Ramos (cell line): ENCODE data around the gene SDC1.
"Not testable (repeated sequence)": the region's sequence is repeated elsewhere in the genome, so short reads cannot be mapped to it uniquely, and the experiment has no call there.

Experiments used
- in situ Hi-C: fragments of 300-500 bp; cut with MboI; formaldehyde crosslinking; loops from one replicate; pipeline ENCODE4 v1.14.3; 2022; ENCODE audit warnings: low sequenced_read_pairs; ENCODE audit not compliant: unreplicated experiment

Gene SDC1

GRCh38 chr2:20200697-20201555, 24.0 kb downstream of the SDC1 start:
- in situ Hi-C loops = no loop called here

DNA sequence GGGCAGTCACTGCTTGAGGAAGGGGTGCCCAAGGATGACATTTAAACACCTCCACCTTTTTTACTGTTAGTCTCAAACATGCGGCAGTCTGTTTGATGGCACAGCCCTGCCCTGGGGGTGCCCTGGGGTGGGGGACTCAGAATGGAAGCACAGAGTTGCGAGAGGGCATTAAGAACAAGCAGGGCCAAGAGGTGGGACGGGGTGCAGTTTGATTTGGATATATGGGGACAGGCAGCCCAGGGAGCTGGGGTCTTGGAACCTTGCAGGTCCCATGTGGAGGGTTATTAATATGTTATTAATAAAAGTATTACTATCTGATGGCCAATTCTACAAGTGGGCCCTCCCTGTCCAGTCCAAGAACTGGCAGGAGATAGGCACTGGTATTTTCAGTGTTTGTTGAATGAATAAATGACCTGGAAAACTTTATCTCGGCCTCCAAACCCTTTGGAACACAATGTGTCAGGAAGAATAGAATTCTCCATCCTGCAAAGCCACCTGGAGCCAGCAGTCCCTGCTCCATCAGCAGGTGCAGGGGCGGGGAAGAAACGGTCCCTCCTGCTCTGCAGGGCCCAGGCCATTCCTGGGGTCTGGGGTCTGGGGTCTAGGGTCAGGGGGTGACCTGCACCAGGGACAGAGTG, 25.2 kb downstream of the SDC1 start:
- in situ Hi-C loops = no loop called here

DNA sequence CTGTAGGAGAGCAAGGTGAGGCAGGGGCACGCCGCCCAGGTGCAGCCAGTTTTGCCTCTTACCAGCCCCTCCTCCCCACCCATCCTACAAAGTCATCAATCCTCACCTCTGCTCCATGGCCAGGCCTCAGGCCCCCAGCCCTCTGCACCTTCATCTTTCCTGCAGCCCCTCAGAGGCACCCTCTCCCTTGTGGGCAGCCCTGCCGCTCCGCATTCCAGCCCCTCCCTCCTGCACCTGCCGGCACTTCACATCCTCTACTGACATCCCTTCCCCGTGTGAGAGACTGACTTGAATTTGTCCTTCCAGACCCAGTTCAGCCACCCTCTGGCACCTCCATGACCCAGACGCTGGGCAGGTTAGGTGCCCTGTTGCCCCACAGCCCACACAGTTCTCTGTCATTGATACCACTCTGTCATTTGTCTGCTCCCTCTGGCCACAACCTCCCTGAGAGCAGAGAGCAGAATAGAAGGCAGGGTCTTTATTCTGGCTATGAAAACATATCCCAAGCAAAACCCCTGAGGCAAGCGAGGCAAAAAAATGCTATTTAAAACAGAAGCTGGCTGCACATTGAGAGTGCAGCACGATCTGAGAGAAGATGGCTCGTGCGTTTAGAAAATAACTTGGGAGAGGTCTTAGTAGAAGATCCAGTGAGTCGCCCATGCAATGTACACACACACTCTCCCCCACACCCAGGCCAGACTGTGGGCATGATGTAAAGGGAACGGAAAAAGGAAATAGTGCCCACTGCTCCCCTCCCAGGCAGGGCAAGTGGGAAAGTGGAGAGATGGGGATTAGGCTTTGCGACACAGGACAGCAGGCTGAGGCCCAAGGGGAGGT, 25.9 kb downstream of the SDC1 start:
- in situ Hi-C loops = no loop called here

DNA sequence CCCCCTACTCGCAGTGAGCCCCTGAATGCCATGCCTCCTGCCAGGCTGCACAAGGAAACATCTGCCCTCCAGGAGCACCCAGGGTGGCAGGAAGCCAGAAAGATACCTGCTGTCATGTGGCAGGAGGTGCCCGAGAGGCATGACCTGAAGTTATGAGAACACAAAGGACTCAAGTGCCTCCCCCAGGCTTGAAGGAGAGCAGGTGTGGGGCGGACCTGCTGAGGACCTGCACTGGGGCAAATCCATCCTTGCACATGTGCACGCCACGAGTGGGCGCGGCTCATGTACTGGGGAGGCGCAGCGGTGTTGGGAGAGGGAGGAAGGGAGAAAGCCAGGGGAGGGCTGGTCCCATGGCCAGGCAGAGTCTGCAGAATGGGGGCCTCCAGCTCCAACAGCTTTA, 26.9 kb downstream of the SDC1 start:
- in situ Hi-C loops = no loop called here

- in situ Hi-C loops = no loop called here
Observed at GRCh38 chr2:20197192-20197591, 27.7 kb downstream of the SDC1 start.

DNA sequence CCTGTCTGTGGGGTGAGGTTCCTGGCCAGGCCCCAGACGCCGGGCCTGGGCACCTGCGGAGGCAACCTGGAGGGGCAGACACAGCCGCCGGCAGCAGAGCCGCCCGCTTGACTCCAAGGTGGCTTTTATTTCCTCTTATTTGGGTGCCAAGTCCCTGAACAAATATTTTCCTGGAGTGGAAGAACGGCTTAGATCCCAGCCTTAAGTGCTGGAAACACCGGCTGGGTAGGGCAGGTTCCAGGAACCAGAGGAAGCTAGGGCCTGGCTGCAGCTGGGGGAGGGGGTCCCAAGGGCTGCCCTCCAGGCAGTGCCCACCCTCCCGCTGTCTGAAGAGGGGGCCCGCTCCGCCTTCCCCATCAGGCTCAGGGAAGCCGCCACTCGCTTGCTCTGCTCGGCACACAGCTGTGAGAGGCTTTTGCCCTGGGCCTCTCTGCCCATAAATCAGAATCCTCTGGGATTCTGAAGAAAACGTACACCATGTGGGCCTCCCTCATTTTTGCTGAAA, 28.2 kb downstream of the SDC1 start:
- in situ Hi-C loops = no loop called here

- in situ Hi-C loops = no loop called here
Observed at GRCh38 chr2:20196053-20196656, 28.8 kb downstream of the SDC1 start.

- in situ Hi-C loops = no loop called here
Observed at GRCh38 chr2:20195431-20196033, 29.4 kb downstream of the SDC1 start.

- in situ Hi-C loops = not testable (repeated sequence)
Observed at GRCh38 chr2:20195016-20195411, 29.9 kb downstream of the SDC1 start.

GRCh38 chr2:20194097-20195015, 30.6 kb downstream of the SDC1 start:
- in situ Hi-C loops = no loop called here

DNA sequence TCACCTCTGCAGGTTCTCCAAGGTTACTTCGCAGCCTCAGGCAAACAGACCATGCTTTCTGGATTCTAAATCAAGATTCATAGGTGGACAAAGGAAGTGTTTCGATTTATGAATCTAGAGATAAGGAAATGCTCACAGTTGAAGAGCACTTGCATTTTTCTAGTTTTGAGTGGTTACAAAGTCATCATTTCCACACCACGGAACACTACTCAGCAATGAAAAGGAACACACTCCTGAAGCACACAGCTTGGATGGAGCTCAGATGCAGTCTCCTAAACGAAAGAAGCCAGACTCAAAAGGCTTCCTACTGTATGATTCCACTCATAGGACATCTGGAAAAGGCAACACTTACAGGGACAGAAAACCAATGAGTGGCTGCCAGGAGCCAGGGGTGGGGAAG, 31.7 kb downstream of the SDC1 start:
- in situ Hi-C loops = no loop called here

GRCh38 chr2:20192781-20193180, 32.1 kb downstream of the SDC1 start:
- in situ Hi-C loops = no loop called here

- in situ Hi-C loops = no loop called here
Observed at GRCh38 chr2:20191714-20192569, 33.0 kb downstream of the SDC1 start.

- in situ Hi-C loops = no loop called here
Observed at GRCh38 chr2:20190876-20191713, 33.8 kb downstream of the SDC1 start.

DNA sequence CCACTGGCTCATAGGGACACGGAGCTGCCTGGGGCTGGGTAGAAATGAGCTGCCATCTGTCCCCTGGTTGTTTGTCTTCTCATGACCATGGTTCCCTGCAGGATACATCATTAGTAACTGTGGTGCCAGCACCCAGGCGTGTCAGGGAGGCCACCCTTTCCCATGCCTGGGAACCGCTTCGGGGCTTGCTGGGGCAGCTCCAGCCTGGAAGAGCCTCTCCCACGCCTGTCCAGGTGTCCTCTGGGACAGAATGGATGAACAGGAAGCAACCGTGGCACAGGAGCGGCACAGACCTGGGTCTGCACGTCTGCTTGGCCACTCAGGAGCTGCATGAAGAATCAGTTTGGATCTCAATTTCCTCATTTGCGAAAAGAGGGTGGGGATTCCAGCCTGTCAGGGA, 34.8 kb downstream of the SDC1 start:
- in situ Hi-C loops = no loop called here

DNA sequence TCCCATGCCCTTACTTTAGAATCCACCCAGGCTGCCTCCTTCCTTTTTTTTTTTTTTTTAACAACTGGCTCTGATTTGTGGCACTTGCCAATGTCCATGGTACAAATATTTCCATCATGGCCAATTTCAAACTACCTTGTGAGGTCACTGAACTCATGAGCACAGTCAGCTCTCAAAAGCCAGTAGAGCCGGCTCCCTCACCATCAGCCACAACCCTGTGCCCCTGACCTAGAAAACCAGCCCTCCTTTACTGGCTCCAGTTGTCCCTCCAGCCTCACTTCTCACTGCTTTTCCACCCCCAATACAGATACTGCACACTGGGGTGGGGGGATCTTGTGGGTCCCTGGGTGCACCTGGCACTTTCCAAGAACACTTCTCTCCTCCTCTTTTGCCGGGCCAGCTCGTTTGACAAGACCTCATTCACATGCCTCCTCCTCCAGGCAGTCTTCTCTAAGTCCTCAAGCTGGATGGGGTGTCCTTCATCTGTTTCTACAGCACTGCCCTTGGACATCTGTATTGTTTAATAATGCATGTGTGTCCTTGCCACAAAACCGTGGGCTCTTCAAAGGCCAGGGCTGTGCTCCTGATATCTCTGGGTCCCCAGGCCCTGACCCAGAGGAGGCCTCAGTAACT, 35.5 kb downstream of the SDC1 start:
- in situ Hi-C loops = no loop called here

DNA sequence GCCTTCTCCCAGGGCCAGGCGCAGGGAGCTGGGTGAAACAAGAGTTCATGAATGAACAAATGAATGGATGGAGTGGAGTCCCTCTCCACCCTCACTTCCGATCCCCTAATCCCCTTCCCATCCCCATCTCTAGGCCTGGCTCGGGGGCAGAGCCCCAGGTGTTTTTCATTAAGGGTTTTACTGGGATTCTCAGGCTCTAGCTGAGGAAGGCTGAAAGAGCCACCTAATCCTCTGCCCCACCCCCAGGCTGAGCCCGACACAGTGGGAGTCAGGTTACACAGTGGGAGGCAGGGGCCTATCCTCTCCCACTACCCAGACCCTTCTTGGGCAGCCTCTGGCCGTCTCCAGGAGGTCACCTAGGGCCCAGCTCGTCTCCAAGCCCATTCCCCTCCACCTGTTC, 36.1 kb downstream of the SDC1 start:
- in situ Hi-C loops = no loop called here
